ENCODE measurements around the gene AP1S1.
"Not testable (repeated sequence)": the region's sequence is repeated elsewhere in the genome, so short reads cannot be mapped to it uniquely, and the experiment has no call there.

AP1S1 gene

GRCh38 chr7:101153969-101154692 is at the start of gene AP1S1:
Gene AP1S1, plus strand, starts transcription at chr7:101154476. Its CDS starts 39 bp downstream, at chr7:101154515.
- peak within 1 kb of the TSS; percentile 78 for H3K4me3 ChIP-seq (ENCODE audit: low read depth, low read length)
- peak; percentile 96 for DNase-seq (ENCODE audit: low read depth)
- no peak for TF ChIP-seq CTCF (IDR thresholded peaks at IDR 0.05; ENCODE audit: low read depth, low read length, missing control alignments)

- H3K4me3 ChIP-seq (ENCODE audit: low read depth, low read length) = no peak overlapping the region
- no peak for TF ChIP-seq CTCF (IDR thresholded peaks at IDR 0.05; ENCODE audit: low read depth, low read length, missing control alignments)
Measured at GRCh38 chr7:101104799-101105198, 49.5 kb upstream of the AP1S1 start.

GRCh38 chr7:101105248-101105647 is 49.0 kb upstream of the AP1S1 start:
- not testable (repeated sequence) for H3K4me3 ChIP-seq (ENCODE audit: low read depth, low read length)

More at GRCh38 chr7:101104799-101105198, 49.5 kb upstream of the AP1S1 start:
- DNase-seq (ENCODE audit: low read depth) = no peak

GRCh38 chr7:101106386-101106785 is 47.9 kb upstream of the AP1S1 start:
- H3K4me3 ChIP-seq (ENCODE audit: low read depth, low read length) = no peak overlapping the region
- no peak for TF ChIP-seq CTCF (IDR thresholded peaks at IDR 0.05; ENCODE audit: low read depth, low read length, missing control alignments)
- no peak for DNase-seq (ENCODE audit: low read depth)

More at GRCh38 chr7:101105248-101105647, 49.0 kb upstream of the AP1S1 start:
- not testable (repeated sequence) for DNase-seq (ENCODE audit: low read depth)

- H3K4me3 ChIP-seq (ENCODE audit: low read depth, low read length) = no peak overlapping the region
- peak; percentile 47 for DNase-seq (ENCODE audit: low read depth)
- no peak for TF ChIP-seq CTCF (IDR thresholded peaks at IDR 0.05; ENCODE audit: low read depth, low read length, missing control alignments)
Measured at GRCh38 chr7:101108330-101108857, 45.9 kb upstream of the AP1S1 start.

- no peak overlapping the region for H3K4me3 ChIP-seq (ENCODE audit: low read depth, low read length)
- TF ChIP-seq CTCF (IDR thresholded peaks at IDR 0.05; ENCODE audit: low read depth, low read length, missing control alignments) = no peak
- no peak for DNase-seq (ENCODE audit: low read depth)
Measured at GRCh38 chr7:101108961-101109360, 45.3 kb upstream of the AP1S1 start.

- H3K4me3 ChIP-seq (ENCODE audit: low read depth, low read length) = no peak overlapping the region
- DNase-seq (ENCODE audit: low read depth) = no peak
- TF ChIP-seq CTCF (IDR thresholded peaks at IDR 0.05; ENCODE audit: low read depth, low read length, missing control alignments) = no peak
Measured at GRCh38 chr7:101109368-101109767, 44.9 kb upstream of the AP1S1 start.
